Measurements from ENCODE around the gene TMEM170B.
"Not testable (repeated sequence)": the region's sequence is repeated elsewhere in the genome, so short reads cannot be mapped to it uniquely, and the experiment has no call there.

Gene TMEM170B

GRCh38 chr6:11542863-11543262 is 5.3 kb downstream of the TMEM170B start:
- Histone ChIP-seq H3K27ac (replicated peaks) (peak overlapping the region; percentile 30), H3K4me3 (replicated peaks; ENCODE audit: insufficient read depth, low read length) (no peak overlapping the region), H3K27me3 (ENCODE audit: insufficient read depth, poor library complexity, severe bottlenecking) (no peaks in the 10 kb centered on the region)
- DNase-seq (ENCODE audit: low read depth in 1 of 2, low spot score in 1 of 2) = no peak
- TF ChIP-seq SPI1 (IDR thresholded peaks at IDR 0.05; ENCODE audit: borderline replicate concordance, low read depth) = peak; percentile 59; the same call in 1 of the 2 replicates
- TF ChIP-seq GABPA (IDR thresholded peaks at IDR 0.05; ENCODE audit: low read depth) = no peak

- DNase-seq (ENCODE audit: low read depth in 1 of 2, low spot score in 1 of 2) = no peak
- Histone ChIP-seq H3K27me3 (ENCODE audit: insufficient read depth, poor library complexity, severe bottlenecking) (no peaks in the 10 kb centered on the region), H3K27ac (replicated peaks) (no peak overlapping the region), H3K4me3 (replicated peaks; ENCODE audit: insufficient read depth, low read length) (no peak overlapping the region)
- TF ChIP-seq POLR2AphosphoS5 (IDR thresholded peaks at IDR 0.05; ENCODE audit: low read depth) (no peak), GABPA (IDR thresholded peaks at IDR 0.05; ENCODE audit: low read depth) (no peak), REST (IDR thresholded peaks at IDR 0.05; ENCODE audit: insufficient replicate concordance, low read depth) (no peak), SPI1 (IDR thresholded peaks at IDR 0.05; ENCODE audit: borderline replicate concordance, low read depth) (no peak), CTCF (IDR thresholded peaks at IDR 0.05; ENCODE audit: insufficient read depth, low read length) (no peak)
Observed at GRCh38 chr6:11543919-11544518, 6.5 kb downstream of the TMEM170B start.

GRCh38 chr6:11547846-11548245 is 10.3 kb downstream of the TMEM170B start:
- H3K4me3 ChIP-seq (replicated peaks; ENCODE audit: insufficient read depth, low read length); DNase-seq (ENCODE audit: low read depth in 1 of 2, low spot score in 1 of 2); H3K27me3 ChIP-seq (ENCODE audit: insufficient read depth, poor library complexity, severe bottlenecking): not testable (repeated sequence)
- H3K27ac ChIP-seq (replicated peaks) = peak overlapping the region; percentile 0; the same call in 1 of the 2 replicates

- 0 out of 2 replicates have a peak overlapping the region, but pooled peaks have one; percentile 0 for H3K27ac ChIP-seq (replicated peaks)
- not testable (repeated sequence) for H3K4me3 ChIP-seq (replicated peaks; ENCODE audit: insufficient read depth, low read length); H3K27me3 ChIP-seq (ENCODE audit: insufficient read depth, poor library complexity, severe bottlenecking); DNase-seq (ENCODE audit: low read depth in 1 of 2, low spot score in 1 of 2)
Observed at GRCh38 chr6:11548578-11548977, 11.0 kb downstream of the TMEM170B start.

GRCh38 chr6:11551053-11551452 is 13.5 kb downstream of the TMEM170B start:
- Histone ChIP-seq H3K4me3 (replicated peaks; ENCODE audit: insufficient read depth, low read length) (no peak overlapping the region), H3K27me3 (ENCODE audit: insufficient read depth, poor library complexity, severe bottlenecking) (no peaks in the 10 kb centered on the region), H3K27ac (replicated peaks) (peak overlapping the region; percentile 49)
- DNase-seq (ENCODE audit: low read depth in 1 of 2, low spot score in 1 of 2) = no peak
- TF ChIP-seq REST (IDR thresholded peaks at IDR 0.05; ENCODE audit: insufficient replicate concordance, low read depth) (no peak), SPI1 (IDR thresholded peaks at IDR 0.05; ENCODE audit: borderline replicate concordance, low read depth) (no peak), CTCF (IDR thresholded peaks at IDR 0.05; ENCODE audit: insufficient read depth, low read length) (no peak), POLR2AphosphoS5 (IDR thresholded peaks at IDR 0.05; ENCODE audit: low read depth) (no peak), GABPA (IDR thresholded peaks at IDR 0.05; ENCODE audit: low read depth) (no peak)
